Neural progenitor cell (in vitro differentiated cells): Measurements from ENCODE around the gene PPP2R2B. TPM values are rescaled to one million over a fixed set of nuclear protein-coding genes. Genes with fewer than 3 reads are reported as not detected.

Experiments
- DNase-seq: peaks from one replicate; pipeline ENCODE4 v3.0.0-alpha.2; 2016; ENCODE audit warnings: low spot score
- H2AFZ ChIP-seq: fragments of 200-600 bp; sonication (generic); replicated peaks from 2 replicates; pipeline ENCODE4 v1.6.1; 2016; ENCODE audit warnings: antibody characterized with exemption
- H3F3A ChIP-seq: fragments of 200-600 bp; sonication (generic); 2 replicates; pipeline ENCODE4 v1.6.1; 2016; ENCODE audit warnings: antibody characterized with exemption, low read depth
- H3K27ac ChIP-seq: fragments of 200-600 bp; sonication (generic); 2 replicates; pipeline ENCODE4 v1.5.1; 2016; ENCODE audit warnings: mild to moderate bottlenecking
- H3K27me3 ChIP-seq: fragments of 200-600 bp; sonication (generic); 2 replicates; pipeline ENCODE4 v1.6.1; 2016; ENCODE audit warnings: mild to moderate bottlenecking, moderate library complexity
- H3K36me3 ChIP-seq: fragments of 200-600 bp; sonication (generic); 2 replicates; pipeline ENCODE4 v1.5.1; 2016
- H3K4me1 ChIP-seq: fragments of 200-600 bp; sonication (generic); 2 replicates; pipeline ENCODE4 v1.6.1; 2016; ENCODE audit warnings: mixed run types
- H3K4me2 ChIP-seq: fragments of 200-600 bp; sonication (generic); 2 replicates; pipeline ENCODE4 v1.6.1; 2016
- H3K4me3 ChIP-seq: fragments of 200-600 bp; sonication (generic); 2 replicates; pipeline ENCODE4 v1.5.1; 2016
- H3K79me2 ChIP-seq: fragments of 200-600 bp; sonication (generic); 2 replicates; pipeline ENCODE4 v1.6.1; 2016; ENCODE audit warnings: low read depth
- H3K9ac ChIP-seq: fragments of 200-600 bp; sonication (generic); 2 replicates; pipeline ENCODE4 v1.6.1; 2016
- H3K9me3 ChIP-seq: fragments of 200-600 bp; sonication (generic); 2 replicates; pipeline ENCODE4 v1.5.1; 2016; ENCODE audit warnings: low read depth
- H4K20me1 ChIP-seq: fragments of 200-600 bp; sonication (generic); 2 replicates; pipeline ENCODE4 v1.6.1; 2016; ENCODE audit warnings: low read depth
- H3K27ac Mint-ChIP-seq: 3 replicates; pipeline ENCODE4 v1.8.0; 2021; ENCODE audit warnings: mixed read lengths
- H3K27me3 Mint-ChIP-seq: 2 replicates; pipeline ENCODE4 v1.8.0; 2022; ENCODE audit warnings: low read depth, mild to moderate bottlenecking, inconsistent platforms, moderate library complexity, mixed read lengths; ENCODE audit not compliant: insufficient read depth
- H3K36me3 Mint-ChIP-seq: 3 replicates; pipeline ENCODE4 v1.8.0; 2021; ENCODE audit warnings: mixed read lengths
- H3K4me1 Mint-ChIP-seq: 3 replicates; pipeline ENCODE4 v1.8.0; 2021; ENCODE audit warnings: mixed read lengths
- H3K4me3 Mint-ChIP-seq: 3 replicates; pipeline ENCODE4 v1.8.0; 2021; ENCODE audit warnings: mild to moderate bottlenecking, moderate library complexity, mixed read lengths
- H3K9me3 Mint-ChIP-seq: 3 replicates; pipeline ENCODE4 v1.8.0; 2020; ENCODE audit warnings: mixed read lengths
- CTCF ChIP-seq: fragments of 200-600 bp; sonication (generic); IDR thresholded peaks from 2 replicates; pipeline ENCODE4 v1.5.1; 2017; ENCODE audit warnings: antibody characterized with exemption, mild to moderate bottlenecking
- EZH2 ChIP-seq: fragments of 200-600 bp; sonication (generic); IDR thresholded peaks from 2 replicates; pipeline ENCODE4 v1.6.1; 2017; ENCODE audit warnings: antibody characterized with exemption, mild to moderate bottlenecking, moderate library complexity
- EZH2phosphoT487 ChIP-seq: fragments of 200-600 bp; sonication (generic); IDR thresholded peaks from 2 replicates; pipeline ENCODE4 v1.6.1; 2017; ENCODE audit warnings: antibody characterized with exemption
- total RNA-seq: library from RNA; depleted of rRNA; stranded (reverse); fragments of >200 nt; gene quantifications from 2 replicates; pipeline ENCODE4 v1.2.3, GENCODE V29; 2015; ENCODE audit warnings: low replicate concordance

PPP2R2B gene
- total RNA-seq, 1 donor from 2014 or later = 26.6 TPM

GRCh38 chr5:146722361-146722779 lies 156.2 kb downstream of the PPP2R2B start:
- H2AFZ ChIP-seq = no peak overlapping the region
- TF ChIP-seq EZH2 (no peak), EZH2phosphoT487 (no peak), CTCF (no peak)
- DNase-seq = no peak

GRCh38 chr5:146721073-146721815 lies 157.3 kb downstream of the PPP2R2B start:
- no peak overlapping the region for H3K4me3 ChIP-seq
- no peaks in the 10 kb centered on the region for H3K79me2 ChIP-seq
- H3K9ac ChIP-seq = no peak overlapping the region
- no peaks in the 10 kb centered on the region for H3K36me3 ChIP-seq
- Mint-ChIP-seq H3K4me3 (no peak overlapping the region), H3K36me3 (no peaks in the 10 kb centered on the region), H3K9me3 (no peaks in the 10 kb centered on the region), H3K27me3 (peaks cover 7% of the 10 kb centered on the region), H3K27ac (no peak overlapping the region), H3K4me1 (peaks cover 21% of the 10 kb centered on the region)
- TF ChIP-seq EZH2 (no peak), CTCF (no peak), EZH2phosphoT487 (no peak)
- peaks cover 7% of the 10 kb centered on the region for H3K4me1 ChIP-seq
- no peaks in the 10 kb centered on the region for H3K9me3 ChIP-seq
- peaks cover 4% of the 10 kb centered on the region for H4K20me1 ChIP-seq
- no peak overlapping the region for H2AFZ ChIP-seq
- no peaks in the 10 kb centered on the region for H3F3A ChIP-seq
- DNase-seq = no peak
- no peak overlapping the region for H3K27ac ChIP-seq
- H3K4me2 ChIP-seq = no peak overlapping the region
- H3K27me3 ChIP-seq = no peaks in the 10 kb centered on the region

More at GRCh38 chr5:146722361-146722779, 156.2 kb downstream of the PPP2R2B start:
- Histone ChIP-seq H3K4me1 (peaks cover 7% of the 10 kb centered on the region), H3F3A (no peaks in the 10 kb centered on the region), H3K9me3 (no peaks in the 10 kb centered on the region), H3K9ac (no peak overlapping the region), H3K27ac (peak overlapping the region; percentile 48), H4K20me1 (peaks cover 4% of the 10 kb centered on the region), H3K27me3 (no peaks in the 10 kb centered on the region), H3K4me3 (no peak overlapping the region), H3K79me2 (no peaks in the 10 kb centered on the region), H3K36me3 (no peaks in the 10 kb centered on the region), H3K4me2 (no peak overlapping the region)
- Mint-ChIP-seq H3K27me3 (peaks cover 7% of the 10 kb centered on the region), H3K9me3 (no peaks in the 10 kb centered on the region), H3K27ac (no peak overlapping the region), H3K36me3 (no peaks in the 10 kb centered on the region), H3K4me3 (no peak overlapping the region), H3K4me1 (peaks cover 21% of the 10 kb centered on the region)

- peaks cover 7% of the 10 kb centered on the region for H3K27me3 Mint-ChIP-seq
Measured at GRCh38 chr5:146720107-146720506, 158.4 kb downstream of the PPP2R2B start.

More at GRCh38 chr5:146720107-146720506, 158.4 kb downstream of the PPP2R2B start:
- peaks cover 7% of the 10 kb centered on the region for H3K4me1 ChIP-seq
- peaks cover 11% of the 10 kb centered on the region for H3K4me1 Mint-ChIP-seq
- H3K9me3 ChIP-seq = no peaks in the 10 kb centered on the region
- no peak overlapping the region for H3K4me3 Mint-ChIP-seq
- no peaks in the 10 kb centered on the region for H3K79me2 ChIP-seq
- DNase-seq = no peak
- H3K4me2 ChIP-seq = no peak overlapping the region
- H3K36me3 ChIP-seq = no peaks in the 10 kb centered on the region
- H4K20me1 ChIP-seq = peaks cover 4% of the 10 kb centered on the region
- H3K9me3 Mint-ChIP-seq = no peaks in the 10 kb centered on the region
- H3K27me3 ChIP-seq = no peaks in the 10 kb centered on the region
- H3K27ac ChIP-seq = no peak overlapping the region
- H3F3A ChIP-seq = no peaks in the 10 kb centered on the region
- no peaks in the 10 kb centered on the region for H3K36me3 Mint-ChIP-seq
- no peak overlapping the region for H3K4me3 ChIP-seq
- TF ChIP-seq EZH2phosphoT487 (no peak), EZH2 (no peak), CTCF (no peak)
- H3K9ac ChIP-seq = no peak overlapping the region
- no peak overlapping the region for H2AFZ ChIP-seq
- no peak overlapping the region for H3K27ac Mint-ChIP-seq
